NCI-H128 (cell line): ENCODE data around the gene OR52W1.

Experiments
- DNase-seq: peaks from one replicate; lab custom pipeline; 2025; ENCODE audit not compliant: unreplicated experiment; lab: John Stamatoyannopoulos, UW

The OR52W1 gene, protein sequence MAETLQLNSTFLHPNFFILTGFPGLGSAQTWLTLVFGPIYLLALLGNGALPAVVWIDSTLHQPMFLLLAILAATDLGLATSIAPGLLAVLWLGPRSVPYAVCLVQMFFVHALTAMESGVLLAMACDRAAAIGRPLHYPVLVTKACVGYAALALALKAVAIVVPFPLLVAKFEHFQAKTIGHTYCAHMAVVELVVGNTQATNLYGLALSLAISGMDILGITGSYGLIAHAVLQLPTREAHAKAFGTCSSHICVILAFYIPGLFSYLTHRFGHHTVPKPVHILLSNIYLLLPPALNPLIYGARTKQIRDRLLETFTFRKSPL

DNA sequence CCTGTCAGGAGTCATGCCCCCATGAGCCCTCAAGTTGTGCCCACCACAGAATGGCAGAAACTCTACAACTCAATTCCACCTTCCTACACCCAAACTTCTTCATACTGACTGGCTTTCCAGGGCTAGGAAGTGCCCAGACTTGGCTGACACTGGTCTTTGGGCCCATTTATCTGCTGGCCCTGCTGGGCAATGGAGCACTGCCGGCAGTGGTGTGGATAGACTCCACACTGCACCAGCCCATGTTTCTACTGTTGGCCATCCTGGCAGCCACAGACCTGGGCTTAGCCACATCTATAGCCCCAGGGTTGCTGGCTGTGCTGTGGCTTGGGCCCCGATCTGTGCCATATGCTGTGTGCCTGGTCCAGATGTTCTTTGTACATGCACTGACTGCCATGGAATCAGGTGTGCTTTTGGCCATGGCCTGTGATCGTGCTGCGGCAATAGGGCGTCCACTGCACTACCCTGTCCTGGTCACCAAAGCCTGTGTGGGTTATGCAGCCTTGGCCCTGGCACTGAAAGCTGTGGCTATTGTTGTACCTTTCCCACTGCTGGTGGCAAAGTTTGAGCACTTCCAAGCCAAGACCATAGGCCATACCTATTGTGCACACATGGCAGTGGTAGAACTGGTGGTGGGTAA, at the start of gene OR52W1:
Gene OR52W1 (plus strand): TSS at position 51 of the 637 bp plus-strand sequence. CDS start 0 bp downstream, at position 51.
- no peak for DNase-seq

DNA sequence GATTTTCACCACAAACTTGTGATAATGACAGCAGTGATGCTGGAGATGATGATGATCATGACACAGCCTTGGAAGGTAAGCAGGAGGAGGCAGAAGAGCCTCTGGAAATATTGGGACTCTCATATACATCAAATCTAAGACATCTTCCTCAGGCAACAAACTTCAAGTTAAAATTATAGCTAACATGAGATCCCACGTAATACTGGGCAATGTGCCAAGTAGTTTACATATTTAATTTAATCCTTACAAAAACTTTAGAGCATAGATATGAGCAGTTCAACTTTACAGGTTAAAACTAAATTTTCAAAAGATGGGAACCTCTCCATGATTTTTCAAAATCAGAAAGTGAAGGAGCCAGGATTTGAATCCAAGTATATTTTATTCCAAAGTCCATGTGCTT, 47.9 kb upstream of the OR52W1 start:
- DNase-seq, result no peak

DNA sequence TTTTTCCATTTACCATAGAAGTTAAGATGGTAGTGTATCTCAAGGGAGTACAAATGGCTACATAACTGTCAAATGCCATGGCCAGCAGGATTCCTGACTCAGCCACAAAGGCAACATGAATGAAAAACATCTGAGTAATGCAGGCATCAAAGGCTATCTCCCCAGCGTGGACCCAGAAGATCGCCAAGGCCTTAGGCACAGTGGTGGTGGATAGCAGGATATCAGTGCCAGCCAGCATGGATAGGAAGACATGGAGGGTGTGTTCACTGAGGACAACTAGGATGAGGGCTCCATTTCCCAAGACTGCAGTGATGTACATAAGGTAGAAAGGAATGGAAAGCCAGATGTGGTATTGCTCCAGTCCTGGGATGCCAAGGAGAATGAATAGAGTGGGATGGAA, 46.9 kb upstream of the OR52W1 start:
- no peak for DNase-seq

DNA sequence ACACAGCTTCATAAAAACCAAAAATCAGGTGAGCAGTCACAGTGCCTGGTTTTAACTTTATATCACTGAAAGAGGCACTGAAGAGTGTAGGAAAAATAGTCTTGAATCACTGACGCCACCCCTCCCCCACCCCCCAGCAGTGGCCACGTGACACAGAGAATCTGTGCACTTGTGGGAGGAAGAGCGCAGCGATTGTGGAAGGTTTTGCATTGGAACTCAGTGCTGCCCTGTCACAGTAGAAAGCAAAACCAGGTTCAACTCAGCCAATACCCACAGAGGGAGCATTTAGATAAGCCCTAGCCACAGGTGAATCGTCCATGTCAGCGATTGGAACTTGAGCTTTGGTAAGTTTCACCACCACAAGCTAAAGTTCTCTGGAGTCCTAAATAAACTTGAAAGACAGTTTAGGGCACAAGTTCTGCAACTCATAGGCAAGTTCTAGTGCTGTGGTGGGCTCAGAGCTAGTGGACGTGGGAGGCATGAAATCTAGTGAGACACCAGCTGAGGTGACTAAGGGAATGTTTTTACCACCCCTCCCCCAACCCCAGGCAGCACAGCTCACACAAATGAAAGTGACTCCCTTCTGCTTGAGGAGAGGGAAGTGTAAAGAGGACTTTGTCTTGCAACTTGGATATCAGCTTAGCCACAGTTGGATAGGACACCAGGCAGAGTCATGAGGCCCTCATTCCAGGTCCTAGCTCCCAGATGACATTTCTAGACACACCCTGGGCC, 42.2 kb upstream of the OR52W1 start:
- no peak for DNase-seq

DNA sequence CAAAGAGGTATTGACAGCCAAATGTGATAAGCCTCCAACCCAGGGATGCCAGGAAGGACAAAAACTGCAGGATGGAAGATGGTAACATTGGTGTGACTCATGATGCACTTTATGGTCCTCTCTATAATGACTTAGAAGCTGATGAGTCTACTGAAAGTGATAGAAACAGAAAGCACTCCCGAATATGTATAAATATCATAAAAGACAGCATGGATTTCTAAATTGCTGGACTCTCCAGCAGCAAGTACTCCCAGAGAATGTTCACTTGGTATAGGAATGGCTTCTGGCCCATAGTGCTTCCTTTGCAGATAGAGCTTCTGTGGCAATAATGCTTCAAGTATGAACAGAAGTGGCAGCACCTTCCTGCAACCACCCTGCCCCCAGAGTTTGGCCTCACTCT, 28.8 kb upstream of the OR52W1 start, which contains the start of gene OR52B2:
Gene OR52B2 (minus strand): TSS at position 101 of the 400 bp plus-strand sequence. CDS start 0 bp downstream, at position 101.
- DNase-seq, result no peak

DNA sequence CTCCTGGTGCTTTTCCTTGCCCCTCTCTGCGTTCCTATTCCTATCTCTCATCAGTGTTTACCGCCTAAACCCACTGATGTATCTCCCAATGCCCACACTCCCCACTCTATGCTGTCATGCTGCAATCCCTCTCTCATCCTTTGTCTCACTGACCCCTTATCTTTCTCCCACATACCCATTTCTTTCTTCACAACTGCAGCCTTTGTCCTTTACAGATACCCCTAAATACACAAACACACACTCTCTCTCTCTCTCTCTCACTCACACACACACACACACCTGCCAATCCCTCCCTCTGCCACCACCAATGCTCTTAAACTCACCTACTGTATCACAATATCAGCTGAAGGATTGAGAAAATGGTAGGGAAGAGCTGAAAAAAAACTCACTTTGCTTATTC, 23.6 kb upstream of the OR52W1 start:
- no peak for DNase-seq

DNA sequence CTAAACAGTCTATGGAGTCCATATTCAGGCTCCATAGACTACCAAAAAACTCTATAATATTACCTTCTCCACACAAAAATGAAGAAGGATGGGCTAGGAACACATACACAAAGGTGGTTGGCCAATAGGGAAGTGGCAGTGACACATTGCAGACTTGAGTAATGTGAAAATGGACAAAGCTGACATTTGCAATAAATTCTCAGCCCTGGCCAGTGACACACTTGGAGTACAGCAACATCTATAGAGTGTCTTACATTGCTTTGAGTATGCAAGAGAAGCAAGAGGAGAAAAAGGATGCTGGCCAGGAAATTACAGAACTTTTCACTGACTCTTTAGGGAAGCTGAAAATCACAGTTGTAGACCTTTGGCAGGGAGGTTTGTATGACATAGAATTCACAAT, 7.3 kb upstream of the OR52W1 start:
- no peak for DNase-seq

DNA sequence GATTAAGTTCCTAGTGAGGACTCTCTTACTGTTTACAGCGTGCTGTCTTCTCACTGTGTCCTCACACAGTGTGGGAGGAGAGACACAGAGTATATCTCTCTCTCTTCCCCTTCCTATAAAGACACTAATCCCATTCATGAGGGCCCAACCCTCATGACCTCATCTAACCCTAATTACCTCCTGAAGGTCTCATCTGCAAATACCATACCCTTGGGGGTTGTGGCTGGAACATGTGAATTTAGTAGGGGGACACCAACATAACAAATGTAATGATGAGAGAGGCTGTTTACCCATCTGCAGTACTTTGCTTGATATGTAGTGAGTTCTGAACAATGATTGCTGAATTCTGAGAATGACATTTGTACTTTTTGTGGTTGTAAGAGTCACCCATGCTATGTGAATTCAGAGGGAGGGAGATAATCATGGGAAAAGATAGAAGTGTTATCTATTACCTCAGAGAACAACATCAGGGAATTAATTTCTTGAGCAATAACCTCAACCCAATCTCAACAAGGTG, 4.9 kb upstream of the OR52W1 start:
- no peak for DNase-seq

DNA sequence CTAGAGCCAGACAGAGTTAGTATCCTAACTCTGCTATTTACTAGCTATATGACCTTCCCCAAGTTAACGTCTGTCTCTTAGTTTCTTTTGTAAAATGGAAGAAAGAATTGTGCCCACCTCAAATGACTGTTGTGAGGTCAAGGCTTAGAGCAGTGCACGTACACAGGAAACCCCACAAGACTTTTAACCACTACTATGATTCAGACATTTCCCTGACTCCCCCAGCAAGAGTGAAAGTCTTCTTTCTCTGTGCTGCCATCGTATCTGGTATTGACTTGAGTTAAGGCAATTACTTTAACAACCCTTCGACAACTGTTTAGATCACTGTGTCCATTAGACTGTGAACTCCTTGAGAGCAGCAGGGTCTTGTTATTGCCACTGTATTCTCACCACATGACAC, 2.6 kb upstream of the OR52W1 start:
- no peak for DNase-seq

DNA sequence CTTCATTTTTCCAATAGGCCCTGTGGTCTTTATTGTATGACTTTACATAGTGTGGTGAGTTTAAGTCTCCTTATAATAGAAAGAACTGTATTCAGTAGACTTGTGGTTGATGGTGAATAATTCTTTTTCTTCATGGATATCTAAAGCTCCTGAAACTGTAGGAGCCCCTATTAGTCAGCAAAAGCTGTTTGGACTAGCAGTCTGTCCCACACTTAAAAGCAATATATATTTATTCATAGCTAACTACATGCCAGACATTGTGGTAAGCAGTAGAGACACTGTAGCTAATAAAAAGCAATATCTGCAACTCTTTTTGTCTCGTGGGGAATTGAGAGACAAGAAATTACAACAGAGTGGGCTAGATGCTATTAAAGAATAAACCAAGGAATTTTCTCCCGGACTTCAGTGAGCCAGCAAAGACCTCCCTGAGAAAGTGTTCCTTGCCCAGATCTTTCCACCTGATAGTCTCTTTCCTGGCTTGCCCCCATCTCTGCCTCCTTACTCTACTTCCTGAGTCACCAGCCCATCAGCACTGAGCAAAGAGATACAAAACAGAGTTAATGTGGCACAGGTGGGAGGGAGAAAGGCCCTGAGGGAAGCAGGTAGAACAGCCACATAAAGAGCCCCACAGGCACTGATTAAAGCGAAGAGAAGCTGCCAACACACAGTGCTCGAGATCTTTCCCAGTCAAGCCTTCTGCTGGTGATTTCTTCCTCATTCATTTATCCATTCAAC, 1.4 kb upstream of the OR52W1 start:
- DNase-seq, result no peak

DNA sequence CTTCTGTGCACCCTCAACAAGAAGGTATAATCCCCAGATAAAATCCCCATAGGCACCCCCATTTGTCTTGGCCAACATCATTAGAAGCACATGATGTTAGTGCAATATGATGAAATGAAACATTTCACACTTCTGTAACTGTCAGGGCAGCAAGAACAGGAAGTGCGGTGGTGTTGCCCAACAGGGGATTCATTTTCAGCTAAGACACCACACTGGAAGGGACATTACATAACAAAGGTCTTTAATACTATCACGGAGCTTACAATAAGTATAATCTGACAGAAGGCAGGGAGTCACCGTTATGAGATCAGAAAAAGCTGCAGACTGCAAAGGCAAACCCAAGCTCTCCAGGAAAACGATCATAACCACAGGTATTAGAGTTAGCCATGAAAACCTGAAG, 2.0 kb downstream of the OR52W1 start:
- DNase-seq, result no peak

DNA sequence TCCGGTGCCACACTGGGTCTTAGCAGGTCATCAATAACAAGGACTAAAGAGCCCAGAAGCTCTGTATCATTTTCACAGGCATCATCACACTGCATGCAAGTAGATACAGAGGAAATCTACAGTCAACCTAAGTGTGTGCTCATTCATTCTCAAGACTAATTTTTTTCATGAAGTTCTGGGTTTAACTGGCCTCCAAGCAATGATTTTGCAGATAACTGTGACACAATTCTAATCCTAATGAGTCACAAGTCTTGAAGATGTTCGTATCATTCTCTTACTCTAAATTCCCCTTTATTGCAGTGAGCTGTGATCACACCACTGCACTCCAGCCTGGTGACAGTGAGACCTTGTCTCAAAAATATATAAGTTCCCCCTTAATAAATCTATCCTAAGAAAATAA, 2.5 kb downstream of the OR52W1 start:
- DNase-seq, result no peak

DNA sequence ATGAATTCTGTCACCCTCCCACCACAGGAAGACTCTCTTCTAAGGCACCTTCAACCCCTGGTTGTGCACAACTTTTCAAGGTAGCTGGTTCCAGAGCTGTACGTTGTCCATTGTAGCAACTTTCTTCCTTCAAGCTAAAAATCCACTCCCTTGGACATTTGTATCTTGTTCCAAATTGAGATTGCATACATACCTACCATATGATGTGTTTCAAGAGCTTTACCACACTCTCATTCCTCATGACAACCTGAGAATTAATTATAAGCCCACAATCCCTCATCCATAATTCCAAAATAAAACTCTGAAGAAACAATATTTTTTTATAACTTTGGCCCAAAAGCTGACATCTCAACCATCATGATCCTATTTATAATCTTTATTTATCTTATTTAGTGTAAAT, 3.0 kb downstream of the OR52W1 start:
- no peak for DNase-seq

DNA sequence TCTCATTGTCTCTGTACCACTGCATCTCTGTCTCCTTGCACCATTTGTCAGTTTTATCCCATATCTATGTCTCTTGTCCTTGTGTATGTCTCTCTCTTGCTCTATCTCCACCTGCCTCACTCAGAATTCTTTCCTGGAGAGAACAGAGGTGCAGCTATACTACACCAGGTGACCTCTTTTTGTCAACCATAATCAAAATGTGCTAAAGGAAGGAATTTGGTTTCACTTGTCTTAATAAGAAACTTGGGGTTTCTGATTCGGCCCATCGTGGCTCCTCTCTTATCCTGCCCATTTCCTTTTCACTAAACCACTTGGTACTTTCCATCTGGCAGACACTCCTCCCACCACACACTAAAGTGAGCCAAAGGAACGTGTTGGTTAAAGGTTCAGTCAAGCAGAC, 4.3 kb downstream of the OR52W1 start:
- no peak for DNase-seq

DNA sequence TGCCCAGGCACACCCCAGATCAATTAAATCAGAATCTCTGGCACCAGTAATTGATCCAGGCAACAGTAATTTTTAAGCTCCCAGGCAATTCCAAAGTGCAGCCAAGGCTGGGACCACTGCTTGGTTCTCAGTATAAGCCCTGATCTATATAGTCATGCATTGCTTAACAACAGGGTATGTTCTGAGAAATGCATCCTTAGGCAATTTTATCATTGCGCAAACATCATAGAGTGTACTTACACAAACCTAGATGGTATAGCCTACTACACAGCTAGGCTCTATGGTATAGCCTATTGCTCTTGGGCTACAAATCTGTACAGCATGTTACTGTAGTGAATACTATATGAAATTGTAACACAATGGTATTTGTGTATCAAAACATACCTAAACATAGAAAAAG, 5.7 kb downstream of the OR52W1 start:
- no peak for DNase-seq

DNA sequence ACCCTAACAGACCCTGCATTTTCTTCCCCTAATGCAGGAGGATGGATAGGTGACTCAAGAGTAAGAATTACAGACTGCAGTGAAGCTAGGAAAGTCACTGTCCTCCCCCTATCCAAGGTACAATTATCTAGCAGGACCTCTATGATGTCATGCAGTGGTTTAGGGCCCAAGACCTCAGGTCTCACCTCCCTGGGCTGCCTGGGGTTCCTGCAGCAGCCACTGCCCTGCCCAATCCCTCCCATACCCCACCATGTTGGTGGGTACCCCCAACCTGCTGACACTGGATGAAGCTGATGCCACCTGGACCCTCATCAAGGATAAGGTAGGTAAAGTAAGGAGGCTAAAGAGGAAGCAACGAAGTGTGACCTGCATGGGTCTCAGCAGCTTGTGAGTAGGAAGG, 6.3 kb downstream of the OR52W1 start, which contains the start of gene C11orf42:
Gene C11orf42 (plus strand): TSS at position 192 of the 400 bp plus-strand sequence. CDS start 59 bp downstream, at position 251.
- DNase-seq, result no peak

DNA sequence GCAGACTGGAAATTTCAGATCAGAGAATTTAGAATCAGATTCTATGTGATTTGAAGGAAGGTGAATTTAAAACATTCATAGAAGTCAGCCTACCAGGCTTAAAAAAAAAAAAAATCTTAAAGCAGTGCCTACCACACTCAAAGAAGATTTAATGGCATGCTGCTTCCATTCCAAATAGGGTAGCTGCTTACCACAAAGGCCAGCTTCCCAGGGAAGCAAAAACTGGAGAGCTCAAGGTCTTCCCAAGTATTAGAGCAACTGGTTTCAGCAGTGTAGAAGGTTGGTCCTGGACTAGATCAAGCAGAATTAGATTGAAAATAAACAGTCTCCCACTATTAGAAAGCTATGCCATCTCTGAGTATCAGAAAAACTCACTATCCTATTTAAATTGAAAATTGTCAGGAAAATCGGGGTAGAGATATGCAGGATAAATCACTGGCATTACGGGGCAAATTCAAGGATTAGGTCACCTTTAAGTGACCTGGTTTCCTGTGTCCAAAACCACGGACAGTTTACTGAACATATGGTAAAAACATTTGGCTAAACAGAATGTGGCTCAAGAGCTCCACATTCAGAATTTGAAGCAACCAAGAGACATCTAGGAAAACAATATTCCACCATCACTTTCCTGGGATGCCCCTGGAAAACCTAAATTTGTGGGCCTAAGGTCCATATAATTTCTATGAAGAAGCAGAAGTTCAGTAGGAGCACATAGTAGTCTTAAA, 7.6 kb downstream of the OR52W1 start:
- no peak for DNase-seq

DNA sequence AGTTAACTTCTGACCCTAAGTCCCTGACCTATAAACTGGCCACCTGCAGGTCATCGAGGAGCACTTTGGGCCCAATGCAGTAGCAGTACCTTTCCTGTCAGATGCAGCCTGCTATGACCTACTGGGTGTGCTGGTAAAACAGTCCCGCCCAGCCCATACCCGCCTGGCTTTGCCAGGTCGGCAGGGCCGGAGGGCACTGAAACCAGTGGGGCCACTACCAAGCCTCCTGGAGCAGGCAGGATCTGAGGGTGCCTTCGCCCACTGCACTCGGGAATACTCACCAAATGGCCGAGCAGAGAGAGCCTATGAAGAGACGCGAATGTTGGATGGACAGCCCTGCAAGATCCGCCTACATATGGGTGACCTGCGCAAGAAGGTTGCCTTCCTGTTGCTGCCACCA, 10.8 kb downstream of the OR52W1 start:
- DNase-seq, result no peak

DNA sequence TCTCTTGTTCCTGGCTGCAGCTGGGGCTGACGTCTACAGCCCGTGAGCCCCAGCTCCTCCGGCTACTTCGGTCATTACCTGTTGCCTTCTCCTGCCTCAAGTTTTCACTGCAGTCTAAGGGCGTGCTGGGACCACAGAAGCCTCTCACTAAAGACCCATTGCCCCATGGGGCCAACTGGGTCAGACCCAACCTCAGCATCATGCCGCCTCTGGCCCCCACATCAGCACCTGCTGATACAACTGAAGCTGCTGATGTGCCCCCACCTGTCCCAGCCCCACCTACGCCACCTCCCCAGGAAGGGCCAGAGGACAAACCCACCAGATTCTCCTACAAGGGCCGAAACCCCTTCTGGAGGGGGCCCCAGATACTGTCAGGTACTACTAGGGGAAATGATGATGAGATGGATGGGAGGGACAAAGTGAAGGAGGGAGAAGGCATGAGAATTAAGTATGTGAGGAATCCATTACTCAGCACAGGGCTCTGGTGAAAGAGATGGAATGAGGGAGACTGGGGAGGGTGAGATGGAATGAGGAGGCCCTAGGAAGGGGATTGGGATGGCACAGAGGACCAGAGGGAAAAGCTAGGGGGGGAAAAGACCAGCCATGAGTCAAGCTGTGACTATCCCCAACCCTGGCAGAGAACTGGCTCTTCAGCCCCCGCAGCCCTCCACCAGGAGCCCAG, 11.4 kb downstream of the OR52W1 start:
- no peak for DNase-seq

DNA sequence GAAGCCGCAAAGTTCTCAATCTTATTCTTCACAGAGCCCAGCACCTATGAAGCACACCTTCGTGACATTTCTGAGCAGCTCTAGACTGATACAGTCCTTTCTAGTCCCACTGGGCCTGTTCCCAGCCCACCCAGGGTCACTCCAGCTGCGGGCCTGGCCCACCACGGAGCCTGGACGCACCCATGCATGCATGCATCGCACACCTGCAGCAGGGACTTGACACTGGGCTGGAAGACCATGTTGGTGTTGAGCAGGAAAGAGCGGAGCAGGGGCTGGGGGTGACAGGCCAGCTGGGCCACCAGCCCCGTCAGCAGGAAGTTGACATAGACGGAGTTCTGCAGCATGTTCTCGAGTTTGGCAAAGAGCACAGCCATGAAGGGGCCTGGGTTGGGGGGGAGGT, 15.5 kb downstream of the OR52W1 start:
- DNase-seq, result no peak
